Kidney (tissue), 14 donors: ENCODE measurements around the gene CYP4B1. TPM values are rescaled to one million over a fixed set of nuclear protein-coding genes. Genes with fewer than 3 reads are reported as not detected.

Experiments used
- DNase-seq, 5 donors: peaks; one replicate each; pipeline ENCODE4 v3.0.0-alpha.2; 2013 to 2020
- FAIRE-seq: peaks from 2 replicates; lab custom pipeline; 2012; peaks lifted over from hg19 to GRCh38; lab: Jason Lieb, UNC
- H3K27ac ChIP-seq, 2 donors: one replicate each; pipeline ENCODE4 v1.7.0; 2013; ENCODE audit warnings: low read depth in 2 of 2, low read length in 2 of 2, inconsistent platforms in 1 of 2
- H3K27me3 ChIP-seq: one replicate; pipeline ENCODE4 v1.7.1; 2013; ENCODE audit warnings: low read length, inconsistent platforms; ENCODE audit not compliant: control insufficient read depth, insufficient read depth
- H3K36me3 ChIP-seq, 3 donors: one replicate each; pipeline versions ENCODE4 v1.7.0 to v1.7.1; 2013; ENCODE audit warnings: low read length in 3 of 3, control low read depth in 1 of 3, inconsistent platforms in 1 of 3; ENCODE audit not compliant: insufficient read depth in 3 of 3, control insufficient read depth in 2 of 3
- H3K4me1 ChIP-seq, 3 donors: one replicate each; pipeline versions ENCODE4 v1.7.0 to v1.7.1; 2013; ENCODE audit warnings: low read length in 3 of 3, inconsistent platforms in 1 of 3, low read depth in 1 of 3; ENCODE audit not compliant: control insufficient read depth in 2 of 3, insufficient read depth in 2 of 3
- H3K4me3 ChIP-seq, 3 donors: one replicate each; pipeline versions ENCODE4 v1.7.0 to v1.8.1; 2013; ENCODE audit warnings: low read length in 3 of 3, control low read depth in 1 of 3, inconsistent platforms in 1 of 3
- H3K9ac ChIP-seq, 3 donors: one replicate each; pipeline versions ENCODE4 v1.7.0 to v1.7.1; 2013; ENCODE audit warnings: low read length in 3 of 3, control low read depth in 1 of 3, inconsistent platforms in 1 of 3
- H3K9me3 ChIP-seq, 3 donors: one replicate each; pipeline versions ENCODE4 v1.7.0 to v1.7.1; 2013; ENCODE audit warnings: low read length in 3 of 3, control low read depth in 1 of 3, inconsistent platforms in 1 of 3; ENCODE audit not compliant: control insufficient read depth in 2 of 3, insufficient read depth in 1 of 3
- CTCF ChIP-seq: IDR thresholded peaks from 3 replicates; pipeline ENCODE4 v1.5.1; 2012; ENCODE audit warnings: mild to moderate bottlenecking, moderate library complexity, borderline replicate concordance; ENCODE audit not compliant: insufficient read depth; ENCODE audit errors: extremely low read depth
- intact Hi-C: fragments of 100-400 bp; cut with DNase I; formaldehyde crosslinking; loops from one replicate; pipeline ENCODE4 v1.11.1; 2022
- polyA plus RNA-seq: library from polyadenylated mRNA; stranded (reverse); fragments of 350-450 nt; fragmentation: Illumina TruSeq; extraction: RNeasy Lipid Tissue Mini Kit (QIAGEN cat#74804); gene quantifications from one replicate; pipeline ENCODE4 v1.2.3, GENCODE V29; 2014; ENCODE audit warnings: low read depth, low replicate concordance; ENCODE audit not compliant: insufficient read depth
- total RNA-seq: library from RNA; stranded (reverse); fragmentation: NEBNext Ultra II Directional; extraction: Animal tissue kit (Norgen Biotek cat#: 25700); gene quantifications from one replicate; pipeline ENCODE4 v1.2.1, GENCODE V29; 2021
- donor health status: control.
- donor health status: control.
- donor health status: control.
- donor health status: control.
- donor health status: control.
- donor health status: DM: yes; HTN: yes; CAD: no.
- donor health status: Normal renal cell carcinoma (clear cell type).

The CYP4B1 gene
- total and polyA plus RNA-seq, 2 donors from 2014 or later = 3.3 to 4.8 TPM

GRCh38 chr1:46809071-46809470 lies 10.2 kb downstream of the CYP4B1 start:
- Histone ChIP-seq H3K4me3 (no peak overlapping the region), H3K4me1 (peaks cover 0 to 30% (median 25%) of the 10 kb centered on the region in 3 donors), H3K36me3 (no peaks in the 10 kb centered on the region), H3K9me3 (no peaks in the 10 kb centered on the region), H3K27ac (no peak overlapping the region), H3K27me3 (no peaks in the 10 kb centered on the region), H3K9ac (no peak overlapping the region)
- no peak for FAIRE-seq
- DNase-seq = no peak
- intact Hi-C loops = no loop called here
- TF ChIP-seq CTCF = no peak

DNA sequence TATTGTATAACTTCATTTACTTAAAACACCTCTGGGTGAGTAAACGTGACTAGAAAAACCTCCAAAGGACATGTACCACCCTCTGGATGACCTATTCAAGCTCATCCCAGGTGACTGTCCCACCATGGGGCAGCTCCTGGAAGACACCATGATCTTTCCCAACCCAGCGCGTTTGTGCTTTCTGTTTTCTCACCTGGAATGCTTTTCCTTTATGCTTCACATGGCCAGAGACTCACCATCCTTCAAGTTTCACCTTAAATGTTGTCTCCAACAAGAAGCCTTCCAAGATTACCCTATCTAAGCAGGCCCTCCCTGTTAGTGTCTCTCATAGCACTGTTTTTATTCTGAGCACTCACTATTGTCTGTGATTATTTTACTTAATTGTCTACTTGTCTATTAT lies 11.1 kb downstream of the CYP4B1 start:
- FAIRE-seq (no peak), DNase-seq (no peak)
- Histone ChIP-seq H3K4me3 (no peak overlapping the region), H3K27ac (no peak overlapping the region), H3K4me1 (peaks cover 0 to 30% (median 25%) of the 10 kb centered on the region in 3 donors), H3K36me3 (no peaks in the 10 kb centered on the region), H3K27me3 (no peaks in the 10 kb centered on the region), H3K9ac (no peak overlapping the region), H3K9me3 (no peaks in the 10 kb centered on the region)
- intact Hi-C loops = no loop called here
- no peak for TF ChIP-seq CTCF

- Histone ChIP-seq H3K27ac (no peak overlapping the region), H3K36me3 (no peaks in the 10 kb centered on the region)
Measured at GRCh38 chr1:46810596-46810995, 11.8 kb downstream of the CYP4B1 start.

More at GRCh38 chr1:46810596-46810995, 11.8 kb downstream of the CYP4B1 start:
- DNase-seq = no peak
- TF ChIP-seq CTCF = no peak
- H3K9me3 ChIP-seq = no peaks in the 10 kb centered on the region
- no peak overlapping the region for H3K9ac ChIP-seq
- intact Hi-C loops = no loop called here
- H3K4me1 ChIP-seq = peaks cover 0 to 25% (median 23%) of the 10 kb centered on the region in 3 donors
- FAIRE-seq = no peak
- H3K27me3 ChIP-seq = no peaks in the 10 kb centered on the region
- no peak overlapping the region for H3K4me3 ChIP-seq
